Fibroblast of gingiva (primary cell): ENCODE data around the gene ANKRD53.
"Not testable (repeated sequence)": the region's sequence is repeated elsewhere in the genome, so short reads cannot be mapped to it uniquely, and the experiment has no call there.

Experiments
- DNase-seq: peaks from one replicate; pipeline ENCODE4 v3.0.0-alpha.2; 2011; ENCODE audit warnings: low read depth

Gene ANKRD53

DNA sequence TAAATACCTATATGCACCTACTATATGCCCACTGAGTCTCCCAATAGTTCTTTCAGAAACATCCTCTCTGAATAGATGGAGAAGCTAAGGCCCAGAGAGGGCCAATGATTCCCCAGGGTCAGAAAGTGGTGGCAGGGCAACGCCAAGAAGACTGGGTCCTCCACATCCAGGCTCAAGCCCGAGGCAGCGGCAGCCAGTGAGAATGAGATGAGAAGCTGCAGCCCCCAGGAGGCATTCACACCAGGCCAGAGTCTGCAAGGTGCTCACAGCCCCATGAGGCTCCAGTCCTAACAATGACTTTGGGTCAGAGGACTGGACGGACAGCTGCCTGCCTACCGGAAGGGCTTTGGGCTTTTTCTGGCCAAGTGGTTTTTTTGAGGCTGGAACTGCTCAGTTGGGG is 12.7 kb downstream of the ANKRD53 start:
- DNase-seq, result no peak

DNA sequence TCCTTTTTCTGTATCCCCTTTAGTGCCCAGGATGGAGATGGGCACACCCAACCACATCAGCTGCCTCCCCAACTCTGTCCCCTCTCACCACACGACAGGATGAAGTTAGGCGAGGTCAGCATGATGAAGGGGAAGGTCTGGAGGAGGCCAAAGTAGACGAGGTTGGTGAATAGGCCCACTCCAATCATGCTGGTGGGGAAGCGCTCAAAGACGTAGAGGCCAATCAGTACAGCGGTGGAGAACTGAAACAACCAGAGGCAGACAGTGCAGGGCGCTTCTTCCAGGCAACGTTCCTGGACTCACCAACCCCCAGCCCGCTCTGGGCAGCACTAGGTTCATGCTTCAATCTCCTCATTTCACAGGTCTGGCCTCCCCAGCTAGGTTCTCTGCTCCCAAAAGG is 13.3 kb downstream of the ANKRD53 start:
- no peak for DNase-seq

DNA sequence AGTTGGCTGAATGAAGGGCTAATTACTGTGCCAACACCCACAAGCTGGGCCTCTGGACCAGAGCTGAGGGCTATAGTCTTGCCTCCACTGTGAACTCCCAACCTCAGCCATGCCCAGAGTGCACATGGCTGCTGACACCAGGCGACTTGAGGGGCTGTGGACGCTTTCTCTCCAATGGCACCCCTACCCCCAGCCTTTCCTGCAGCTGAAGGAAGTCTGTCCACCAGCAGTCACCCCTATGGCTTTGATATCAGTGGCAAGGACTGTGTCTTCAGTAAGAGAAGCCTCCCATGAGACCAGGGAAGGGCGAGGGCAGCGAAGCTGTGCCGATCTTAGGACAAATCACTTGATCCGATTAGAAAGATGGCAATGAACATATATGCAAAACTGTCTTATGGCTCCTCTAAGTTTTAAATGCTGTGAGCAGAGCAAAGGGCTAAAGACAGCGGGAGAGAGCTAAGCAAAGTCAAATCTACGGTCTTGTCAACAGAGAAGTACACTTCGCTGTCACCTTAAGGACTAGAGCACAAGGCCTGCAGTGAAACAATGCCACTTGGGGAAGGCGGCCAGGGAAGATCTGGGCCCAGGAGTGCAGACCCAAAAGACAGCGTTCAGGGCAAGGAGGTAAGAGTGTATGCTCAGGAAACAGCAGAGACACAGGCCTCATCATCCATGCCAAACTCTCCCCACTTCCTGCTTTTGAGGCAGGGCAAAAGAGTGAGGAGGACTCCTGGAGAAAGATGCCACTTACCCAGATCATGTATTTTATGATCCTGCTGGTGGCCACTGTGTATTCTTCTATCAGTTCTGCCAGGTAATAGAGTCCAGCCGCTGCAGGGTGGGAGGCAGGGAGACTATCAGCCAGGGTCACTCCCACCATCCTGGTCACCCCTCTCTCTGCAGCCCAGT is 14.8 kb downstream of the ANKRD53 start:
- no peak for DNase-seq

DNA sequence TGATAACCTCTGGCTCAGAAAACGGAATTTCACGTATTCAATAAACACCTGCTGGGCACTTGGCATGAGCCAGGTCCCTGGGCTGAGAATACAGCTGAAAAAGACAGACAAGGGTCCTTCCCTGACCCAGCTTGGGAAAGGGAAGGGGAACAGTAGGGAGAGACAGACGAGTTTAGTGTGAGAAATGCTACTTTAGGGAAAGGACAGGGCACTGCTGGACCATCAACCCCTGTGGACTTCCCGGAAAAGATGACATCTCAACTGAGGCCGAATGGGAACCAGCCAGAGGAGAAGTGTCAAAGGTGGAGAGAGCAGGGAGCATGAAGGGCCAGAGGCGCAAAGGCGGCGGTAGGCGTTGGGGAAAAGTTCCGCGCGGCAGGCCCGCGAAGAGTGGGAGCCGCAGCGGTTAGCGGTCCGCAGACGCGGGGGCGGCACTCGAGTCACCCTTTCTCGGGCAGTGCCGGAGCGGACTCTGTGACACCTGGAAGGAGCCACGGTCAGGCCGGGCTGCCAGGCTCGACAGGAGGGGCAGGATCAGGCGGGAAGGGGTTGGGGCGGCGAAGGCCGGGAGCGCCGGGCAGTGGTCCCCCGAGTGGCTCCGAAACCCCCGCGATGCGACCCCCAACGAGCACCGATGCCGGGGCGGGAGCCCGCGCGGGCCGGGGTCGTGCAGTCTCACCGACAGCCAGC is 15.7 kb downstream of the ANKRD53 start:
- DNase-seq, result no peak

DNA sequence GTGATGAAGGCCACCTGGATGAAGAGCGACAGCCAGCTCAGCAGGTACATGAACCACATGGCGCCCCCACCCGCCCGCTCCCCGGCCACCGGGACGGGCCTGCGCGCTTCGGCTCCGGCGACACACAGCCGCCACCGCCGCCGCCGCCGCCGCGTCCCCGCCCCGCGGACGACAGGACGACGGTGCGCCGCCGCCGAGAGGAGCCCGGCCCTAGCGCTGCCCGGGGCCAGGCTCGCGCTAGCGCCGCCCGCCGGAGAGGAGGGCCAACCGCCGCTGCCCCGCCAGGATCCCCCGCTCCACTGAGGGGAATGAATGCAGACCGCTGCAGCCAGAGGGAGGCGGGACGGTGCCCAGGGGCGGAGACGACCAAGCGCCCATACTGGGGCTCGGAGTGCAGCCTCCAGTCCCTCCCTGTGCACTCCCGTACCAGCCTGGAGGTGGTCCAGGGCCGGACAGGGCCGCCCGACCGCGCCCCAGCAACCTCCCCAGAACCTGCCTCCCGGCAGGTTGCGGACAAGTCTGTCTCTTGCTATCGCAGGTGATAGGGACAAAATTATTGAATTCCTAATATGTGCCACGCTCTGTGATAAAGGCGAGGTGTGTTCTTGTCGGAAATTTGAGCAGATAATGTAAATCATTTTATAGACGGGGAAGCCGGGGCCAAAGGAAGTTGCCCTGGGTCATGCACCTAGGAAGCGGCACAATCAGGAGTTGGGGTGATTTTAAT is 16.4 kb downstream of the ANKRD53 start, which contains the start of gene TEX261:
Gene TEX261 (minus strand): TSS at position 175 of the 727 bp plus-strand sequence. CDS start 116 bp downstream, at position 59.
- DNase-seq, result peak; percentile 88

DNA sequence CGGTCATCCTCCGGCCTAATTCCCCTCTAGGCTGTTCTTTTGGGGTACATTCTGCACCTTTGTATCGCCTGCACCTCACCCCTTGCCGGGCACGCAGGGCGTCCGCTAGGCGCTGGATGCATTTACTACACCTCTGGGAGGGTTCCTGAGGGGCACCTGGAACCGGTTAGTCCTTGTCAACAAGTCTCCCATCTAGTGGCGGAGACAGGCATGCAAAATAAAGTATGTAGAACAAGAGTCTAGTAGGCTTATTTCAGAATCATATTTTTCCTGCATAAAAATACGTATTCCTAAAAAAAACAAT is 16.9 kb downstream of the ANKRD53 start:
- peak; percentile 27 for DNase-seq

DNA sequence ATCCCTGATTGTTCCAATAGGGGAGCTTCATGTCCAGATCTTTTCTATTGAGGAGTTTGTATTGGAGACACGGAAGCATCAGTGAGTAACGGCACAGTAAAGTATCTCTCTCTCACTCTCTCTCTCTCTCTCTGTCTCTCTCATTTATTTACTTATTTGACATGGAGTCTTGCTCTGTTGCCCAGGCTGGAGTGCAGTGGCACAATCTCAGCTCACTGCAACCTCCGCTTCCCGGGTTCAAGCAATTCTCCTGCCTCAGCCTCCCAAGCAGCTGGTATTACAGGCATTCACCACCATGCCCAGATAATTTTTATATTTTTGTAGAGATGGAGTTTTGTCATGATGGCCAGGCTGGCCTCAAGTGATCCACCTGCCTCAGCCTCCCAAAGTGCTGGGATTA is 20.5 kb downstream of the ANKRD53 start:
- DNase-seq, result not testable (repeated sequence)

DNA sequence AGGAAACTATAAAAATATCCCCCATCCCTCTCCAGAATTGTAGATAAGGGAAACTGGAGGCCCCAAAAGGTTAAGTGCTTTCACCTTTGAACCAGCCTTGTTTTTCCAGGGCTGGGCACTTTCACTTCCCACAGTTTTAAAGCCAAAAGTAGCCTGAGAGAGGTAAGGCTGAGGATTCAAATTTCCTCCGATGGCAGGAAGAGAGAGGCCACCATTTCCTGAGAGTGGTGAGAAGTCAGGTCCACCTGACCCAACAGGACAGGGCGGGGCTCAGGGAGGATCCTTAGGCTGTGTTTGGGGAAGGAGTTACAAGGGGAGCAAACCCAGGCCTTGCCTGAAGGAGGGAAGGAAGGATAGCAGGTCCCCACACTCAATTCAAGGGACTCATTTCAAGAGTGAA is 20.9 kb downstream of the ANKRD53 start:
- no peak for DNase-seq

DNA sequence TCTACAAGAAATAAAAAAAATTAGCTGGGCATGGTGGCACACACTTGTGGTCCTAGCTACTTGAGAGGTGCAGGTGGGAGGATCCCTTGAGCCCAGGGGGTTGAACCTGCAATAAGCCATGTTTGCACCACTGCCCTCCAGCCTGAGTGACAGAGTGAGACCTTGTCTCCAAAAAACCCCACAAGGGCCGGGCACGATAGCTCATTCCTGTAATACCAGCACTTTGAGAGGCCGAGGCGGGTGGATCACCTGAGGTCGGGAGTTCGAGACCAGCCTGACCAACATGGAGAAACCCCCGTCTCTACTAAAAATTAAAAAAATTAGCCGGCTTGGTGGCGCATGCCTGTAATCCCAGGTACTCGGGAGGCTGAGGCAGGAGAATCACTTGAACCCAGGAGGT is 21.5 kb downstream of the ANKRD53 start:
- DNase-seq, result not testable (repeated sequence)

DNA sequence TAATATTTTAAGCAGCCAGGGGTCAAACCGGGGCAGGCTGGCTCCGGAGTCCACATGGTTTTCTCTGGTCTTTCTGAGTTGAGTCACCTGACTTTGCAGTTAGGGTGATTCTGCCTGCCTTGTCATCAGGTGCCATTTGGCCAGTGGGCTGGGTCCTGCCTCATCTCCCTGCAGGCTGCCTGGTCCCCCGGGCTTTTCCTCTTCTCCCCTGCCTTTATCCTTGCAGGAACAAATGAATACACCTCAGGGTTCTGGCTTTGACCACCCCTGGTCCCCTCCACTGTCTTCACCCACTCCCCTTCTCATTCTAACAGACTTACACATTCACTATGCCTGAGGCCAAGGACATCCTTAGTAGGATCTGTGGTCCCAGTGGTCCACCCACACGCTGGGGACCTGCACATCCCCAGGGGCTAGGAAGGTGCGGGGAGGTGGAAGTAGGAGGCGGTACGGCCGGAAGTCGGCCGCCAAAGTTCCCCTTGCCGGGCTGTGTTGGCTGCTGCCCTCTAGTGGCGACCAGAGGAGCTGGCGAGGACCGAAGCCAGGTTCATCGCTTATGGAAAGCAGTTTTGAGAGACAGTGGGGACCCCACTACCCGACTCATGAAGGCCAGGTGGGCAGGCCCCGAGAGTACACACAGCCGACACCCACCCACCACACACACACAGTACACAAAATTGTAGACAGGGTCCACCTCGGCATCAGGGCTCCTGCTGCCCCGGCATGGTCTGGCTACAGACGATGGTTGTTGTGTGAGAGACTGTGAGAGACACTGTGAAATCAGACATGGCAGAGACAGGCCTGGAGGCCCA is 22.6 kb downstream of the ANKRD53 start:
- DNase-seq, result peak; percentile 58

DNA sequence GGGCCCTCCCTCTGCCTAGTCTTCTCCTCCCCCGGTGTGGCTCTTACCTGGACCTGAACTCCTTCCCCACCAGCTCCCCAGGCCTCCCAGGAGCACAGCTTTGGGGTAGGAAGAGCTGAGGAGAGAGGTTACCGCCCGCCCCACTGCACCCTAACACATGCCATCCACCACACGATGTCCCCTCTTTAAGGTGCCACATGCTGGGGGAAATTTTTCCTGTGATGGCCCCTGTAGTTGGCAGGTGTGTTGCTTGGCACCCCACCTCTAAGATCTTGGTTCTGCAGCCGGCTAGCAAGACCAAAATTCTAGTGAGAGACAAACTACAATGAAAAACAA is 23.1 kb downstream of the ANKRD53 start:
- no peak for DNase-seq

DNA sequence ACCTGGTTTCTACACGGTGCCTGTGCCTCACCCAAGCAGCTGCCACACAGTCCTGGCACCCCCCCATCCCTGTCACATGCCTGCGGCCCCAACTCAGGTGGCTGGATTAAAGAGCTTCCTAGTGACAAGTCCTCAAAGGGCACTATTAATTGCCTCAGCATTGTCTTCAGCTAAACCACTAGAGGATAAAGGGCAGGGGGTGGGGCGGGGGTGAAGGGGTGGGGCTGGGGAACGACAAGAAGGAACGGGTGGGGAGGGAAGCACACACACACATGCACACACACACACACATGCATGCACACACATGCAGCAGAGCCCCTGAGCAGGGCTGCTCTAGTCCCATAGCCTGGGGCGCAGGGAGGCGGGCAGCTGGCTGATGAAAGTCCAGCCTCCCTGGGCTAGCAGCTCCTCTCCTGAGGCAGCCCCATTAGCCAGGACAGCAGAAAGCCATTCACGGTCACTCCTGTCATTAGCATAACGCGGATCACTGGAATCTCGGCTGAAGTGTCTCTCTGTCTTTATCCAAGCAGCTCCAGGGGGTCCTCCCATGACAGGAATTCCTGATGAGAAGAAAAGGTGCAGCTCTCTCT is 23.6 kb downstream of the ANKRD53 start:
- no peak for DNase-seq

DNA sequence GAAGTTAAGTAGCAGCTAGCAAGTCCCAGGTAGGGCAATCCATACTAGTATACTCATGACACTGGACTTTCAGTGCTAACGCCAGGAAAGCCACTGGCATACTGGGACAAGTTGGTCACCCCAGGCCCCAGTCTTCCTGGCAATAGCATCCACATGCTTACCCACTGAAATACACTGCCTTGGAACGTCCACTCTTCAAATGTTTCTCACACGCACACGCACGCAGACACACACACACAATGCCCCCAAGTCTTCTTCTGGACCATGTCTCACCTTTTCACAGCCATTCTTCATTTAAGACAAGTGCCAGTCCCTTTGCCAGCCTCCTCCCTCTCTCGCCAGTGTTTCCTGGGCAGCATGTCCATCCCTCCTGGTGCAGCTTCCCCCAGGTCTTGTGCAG is 25.0 kb downstream of the ANKRD53 start:
- DNase-seq, result no peak

DNA sequence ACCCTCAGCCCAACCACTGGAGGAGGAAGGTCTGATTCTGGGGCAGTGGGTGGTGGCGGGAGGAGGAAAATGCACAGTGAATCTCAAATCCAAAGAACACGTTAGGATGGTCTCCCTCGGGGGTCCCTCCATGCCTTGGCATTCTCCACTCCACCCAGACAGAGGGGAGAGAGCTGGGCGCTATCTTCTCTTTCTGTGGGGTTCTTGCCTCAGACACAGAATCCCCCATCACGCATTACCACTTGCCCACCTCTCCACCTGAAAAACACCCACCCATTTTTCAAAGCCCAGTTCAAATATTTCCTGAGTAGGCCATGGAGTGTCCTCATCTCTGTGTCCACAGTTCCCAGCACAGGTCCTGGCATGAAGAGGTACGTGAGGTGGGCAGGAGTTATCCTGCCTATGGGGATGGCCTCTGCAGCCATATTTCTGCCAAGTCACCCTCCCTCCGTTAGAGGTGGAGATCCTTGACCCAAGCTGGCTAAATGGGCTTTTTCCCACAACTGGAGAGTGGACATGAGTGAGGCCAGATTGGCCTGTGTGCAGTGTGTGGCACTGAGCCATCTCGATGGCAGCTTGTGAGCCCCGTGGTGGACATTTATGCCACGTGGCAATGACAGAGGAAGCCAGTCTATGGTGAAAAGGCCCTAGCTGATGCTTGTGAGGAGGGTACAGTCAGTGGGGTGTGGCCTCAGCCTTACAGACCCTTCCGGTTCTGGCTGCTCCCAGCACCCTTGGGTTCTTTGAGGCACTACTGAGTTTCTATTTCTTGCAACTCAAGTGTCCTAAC is 25.7 kb downstream of the ANKRD53 start:
- DNase-seq, result no peak

DNA sequence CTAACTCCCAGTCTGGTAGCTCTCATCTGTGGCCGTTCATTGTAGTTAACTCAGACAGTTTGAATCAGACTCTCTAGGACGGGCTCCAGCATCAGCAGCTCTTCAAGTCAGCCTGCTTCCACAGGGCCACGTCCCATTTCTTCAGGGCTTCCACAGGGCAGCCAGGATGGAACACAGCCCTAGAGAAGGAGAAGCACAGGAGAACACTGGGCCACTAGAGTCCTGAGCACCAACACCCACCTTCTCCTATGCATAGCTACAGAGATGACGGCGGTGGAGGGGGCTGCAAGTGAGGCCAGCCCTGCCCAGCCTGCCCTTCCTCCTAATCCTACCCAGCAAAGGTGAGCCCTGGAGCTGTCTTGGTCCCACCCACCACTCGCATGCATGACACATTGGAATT is 26.4 kb downstream of the ANKRD53 start:
- DNase-seq, result no peak

DNA sequence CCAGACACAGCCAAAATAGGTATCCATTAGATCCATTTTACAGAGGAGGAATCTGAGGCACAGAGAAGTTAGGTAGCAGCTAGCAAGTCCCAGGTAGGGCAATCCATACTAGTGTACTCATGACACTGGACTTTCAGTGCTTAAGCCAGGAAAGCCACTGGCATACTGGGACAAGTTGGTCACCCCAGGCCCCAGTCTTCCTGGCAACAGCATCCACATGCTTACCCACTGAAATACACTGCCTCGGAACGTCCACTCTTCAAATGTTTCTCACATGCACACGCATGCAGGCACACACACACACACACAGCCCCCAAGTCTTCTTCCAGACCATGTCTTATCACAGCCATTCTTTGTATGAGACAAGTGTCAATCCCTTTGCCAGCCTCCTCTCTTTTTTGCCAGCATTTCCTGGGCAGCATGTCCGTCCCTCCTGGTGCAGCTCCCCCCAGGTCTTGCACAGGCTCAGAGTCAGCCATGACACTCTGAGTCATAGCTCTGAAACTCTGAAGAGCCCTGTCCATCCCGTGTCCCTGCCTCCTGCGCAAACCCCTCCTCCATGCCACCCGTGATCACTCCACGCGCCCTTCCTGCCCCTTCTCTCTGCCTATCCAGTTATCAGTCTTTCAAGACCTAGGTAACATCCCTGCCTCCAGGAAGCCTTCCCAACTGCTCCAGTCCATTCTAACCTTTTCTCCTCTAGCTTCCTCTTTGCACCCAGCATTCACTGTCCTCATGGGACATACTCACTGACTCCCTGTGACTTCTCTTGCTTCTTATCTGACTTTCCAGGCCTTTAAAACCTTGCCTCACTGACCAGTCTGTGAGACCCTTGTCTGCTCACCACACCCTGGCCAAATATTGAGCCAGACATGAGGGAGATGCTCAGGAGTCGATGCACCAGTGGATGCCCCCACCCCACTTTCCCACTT is 27.1 kb downstream of the ANKRD53 start:
- DNase-seq, result no peak

DNA sequence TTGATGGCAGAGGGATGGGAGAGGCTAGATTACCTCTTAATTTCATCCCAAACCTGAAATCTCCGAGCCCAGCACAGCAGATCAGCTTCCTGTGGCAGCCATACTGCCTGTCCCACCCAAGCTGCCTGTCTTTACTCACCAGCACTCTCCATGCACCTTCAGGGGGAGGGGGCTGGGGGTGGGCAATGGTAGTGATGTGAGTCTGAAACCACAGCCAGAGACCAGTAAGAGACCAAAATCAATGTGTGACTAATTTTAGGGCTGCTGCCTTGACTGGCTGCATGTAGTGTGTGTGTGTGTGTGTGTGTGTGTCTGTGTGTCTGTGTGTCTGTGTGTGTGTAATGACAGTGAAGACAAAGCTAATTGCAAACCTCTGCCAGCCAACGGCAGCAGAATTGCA is 27.9 kb downstream of the ANKRD53 start:
- DNase-seq, result no peak

DNA sequence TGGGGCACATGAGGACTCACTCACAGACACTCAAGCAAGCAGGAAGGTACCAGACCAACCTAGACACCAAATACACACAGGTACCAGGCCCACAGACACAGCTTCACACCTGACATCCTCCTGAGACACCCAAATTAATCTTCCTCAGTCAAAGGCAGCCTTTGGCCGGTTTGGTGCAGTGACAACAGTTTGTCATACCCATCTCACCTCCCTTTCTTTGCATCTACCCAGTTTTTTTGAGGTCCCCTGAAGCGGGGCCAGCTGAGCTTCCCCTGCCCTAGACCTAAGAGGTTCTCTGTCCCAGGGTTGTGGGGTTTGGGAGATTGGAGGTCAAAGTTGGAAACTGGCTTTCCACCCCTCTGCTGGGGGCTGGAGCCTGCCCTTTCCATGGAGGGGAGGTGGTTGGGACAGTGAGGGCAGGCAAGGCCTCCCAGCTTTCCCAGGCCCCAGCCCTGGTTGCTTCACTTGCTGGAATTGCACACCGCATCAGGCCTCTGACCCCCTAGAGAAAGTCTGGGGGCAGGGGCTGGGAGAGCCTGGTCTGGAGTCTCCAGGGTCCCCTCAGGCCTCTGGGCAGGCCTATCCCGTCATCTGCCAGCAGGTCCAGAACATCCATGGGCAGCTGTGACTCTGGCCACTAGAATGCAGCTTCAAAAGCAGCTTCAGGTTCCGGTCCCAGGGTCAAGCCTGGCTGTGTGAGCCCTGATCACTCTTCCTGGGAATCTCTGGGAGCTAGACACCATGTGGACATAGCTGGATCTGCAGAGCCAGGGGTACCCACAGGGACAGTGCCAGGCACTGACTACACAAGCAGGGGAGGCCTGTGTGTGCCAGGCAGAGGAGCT is 28.7 kb downstream of the ANKRD53 start:
- DNase-seq, result no peak

DNA sequence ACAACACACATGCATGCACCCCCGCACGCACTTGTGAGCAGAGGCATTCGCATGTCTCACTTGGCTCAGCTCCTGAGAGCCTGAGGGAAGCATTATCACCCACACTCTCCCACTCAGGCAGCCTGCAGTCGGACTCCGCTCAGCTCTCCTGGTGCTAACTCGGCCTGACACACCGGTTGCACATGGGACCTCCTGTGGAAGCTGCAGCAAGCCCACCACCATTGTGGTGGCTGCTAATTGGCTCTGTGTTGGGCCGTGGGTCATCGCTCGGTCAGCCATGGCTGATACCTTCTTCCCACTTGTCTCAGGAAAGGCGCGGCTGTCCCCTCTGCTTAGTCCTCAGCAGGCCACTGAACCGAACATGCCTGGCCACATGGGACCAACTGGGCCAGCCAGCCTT is 29.9 kb downstream of the ANKRD53 start:
- no peak for DNase-seq
